Right atrium auricular region (tissue), 2 donors: ENCODE data around the gene ANKFN1. TPM values are rescaled to one million over a fixed set of nuclear protein-coding genes. Genes with fewer than 3 reads are reported as not detected.

Experiments used
- DNase-seq: peaks from one replicate; pipeline ENCODE4 v3.0.0-alpha.2; 2019; ENCODE audit warnings: low spot score
- H3K27ac ChIP-seq, 2 donors: fragments of 200-600 bp; sonication (generic); 1 replicate in 1 of 2; 2 replicates in 1 of 2; pipeline ENCODE4 v1.5.1; 2016 to 2019
- H3K27me3 ChIP-seq, 2 donors: fragments of 200-600 bp; sonication (generic); one replicate each; pipeline versions ENCODE4 v1.5.1 to v1.6.0; 2017 to 2019
- H3K36me3 ChIP-seq: fragments of 200-600 bp; sonication (generic); one replicate; pipeline ENCODE4 v1.5.1; 2016
- H3K4me1 ChIP-seq, 2 donors: fragments of 200-600 bp; sonication (generic); one replicate each; pipeline versions ENCODE4 v1.5.1 to v1.6.0; 2017 to 2019
- H3K4me3 ChIP-seq, 2 donors: fragments of 200-600 bp; sonication (generic); 1 replicate in 1 of 2; 2 replicates in 1 of 2; pipeline ENCODE4 v1.5.1; 2017 to 2019; ENCODE audit warnings: mild to moderate bottlenecking in 1 of 2, moderate library complexity in 1 of 2
- H3K9me3 ChIP-seq, 2 donors: fragments of 200-600 bp; sonication (generic); one replicate each; pipeline ENCODE4 v1.5.1; 2019
- CTCF ChIP-seq, 2 donors: fragments of 200-600 bp; sonication (generic); IDR thresholded peaks; one replicate each; pipeline ENCODE4 v1.5.1; 2019; ENCODE audit warnings: antibody characterized with exemption in 2 of 2
- total RNA-seq, 2 donors: library from RNA; depleted of rRNA; stranded (reverse); fragments of >200 nt; gene quantifications; one replicate each; pipeline ENCODE4 v1.1.0, GENCODE V29; 2016

ANKFN1 gene
- total RNA-seq: under 1 TPM in 1 of 2 donors, not detected in 1; 0.67 TPM

- no peak for DNase-seq
- no peak within 1 kb of the TSS for H3K4me3 ChIP-seq
- H3K4me1 ChIP-seq: no peaks in the 10 kb centered on the region
- no peaks in the 10 kb centered on the region for H3K27me3 ChIP-seq
- no peak for TF ChIP-seq CTCF (IDR thresholded peaks at IDR 0.05)
- no peaks in the 10 kb centered on the region for H3K9me3 ChIP-seq
- H3K36me3 ChIP-seq: no peaks in the 10 kb centered on the region
- H3K27ac ChIP-seq: no peak within 1 kb of the TSS
Observed at GRCh38 chr17:56152874-56153602, at the start of gene ANKFN1. ANKFN1 (plus strand) TSS chr17:56153475; CDS start chr17:56212668, 59,193 bp downstream.

GRCh38 chr17:56108811-56109284 is 44.4 kb upstream of the ANKFN1 start:
- H3K27ac ChIP-seq: no peak overlapping the region
- DNase-seq: no peak

GRCh38 chr17:56109836-56110235 is 43.4 kb upstream of the ANKFN1 start:
- Histone ChIP-seq H3K27ac (no peak overlapping the region), H3K4me1 (no peaks in the 10 kb centered on the region)
- no peak for DNase-seq

More at GRCh38 chr17:56108811-56109284, 44.4 kb upstream of the ANKFN1 start:
- Histone ChIP-seq H3K9me3 (no peaks in the 10 kb centered on the region), H3K36me3 (no peaks in the 10 kb centered on the region), H3K4me3 (no peak overlapping the region), H3K27me3 (no peaks in the 10 kb centered on the region), H3K4me1 (no peaks in the 10 kb centered on the region)
- no peak for TF ChIP-seq CTCF (IDR thresholded peaks at IDR 0.05)

GRCh38 chr17:56110463-56111135 is 42.7 kb upstream of the ANKFN1 start:
- no peak for TF ChIP-seq CTCF (IDR thresholded peaks at IDR 0.05)
- Histone ChIP-seq H3K4me1 (no peaks in the 10 kb centered on the region), H3K4me3 (no peak overlapping the region), H3K36me3 (no peaks in the 10 kb centered on the region), H3K9me3 (no peaks in the 10 kb centered on the region), H3K27me3 (no peaks in the 10 kb centered on the region), H3K27ac (no peak overlapping the region)
- no peak for DNase-seq

More at GRCh38 chr17:56109836-56110235, 43.4 kb upstream of the ANKFN1 start:
- Histone ChIP-seq H3K27me3 (no peaks in the 10 kb centered on the region), H3K9me3 (no peaks in the 10 kb centered on the region), H3K36me3 (no peaks in the 10 kb centered on the region), H3K4me3 (no peak overlapping the region)
- no peak for TF ChIP-seq CTCF (IDR thresholded peaks at IDR 0.05)

- H3K9me3 ChIP-seq: no peaks in the 10 kb centered on the region
- no peak for TF ChIP-seq CTCF (IDR thresholded peaks at IDR 0.05)
- no peaks in the 10 kb centered on the region for H3K4me1 ChIP-seq
- DNase-seq: no peak
- no peak overlapping the region for H3K4me3 ChIP-seq
- H3K27me3 ChIP-seq: no peaks in the 10 kb centered on the region
- no peaks in the 10 kb centered on the region for H3K36me3 ChIP-seq
- H3K27ac ChIP-seq: no peak overlapping the region
Observed at GRCh38 chr17:56111706-56112485, 41.4 kb upstream of the ANKFN1 start.
